NCI-H345 treated with DMSO at 0.1 percent for 48 hours (cell line): ENCODE measurements around the gene MNX1.

Experiments used
- DNase-seq: peaks from one replicate; lab custom pipeline; 2025; ENCODE audit not compliant: unreplicated experiment; lab: John Stamatoyannopoulos, UW

MNX1 gene

GRCh38 chr7:157016352-157017041 lies 6.0 kb upstream of the MNX1 start:
- no peak for DNase-seq

- no peak for DNase-seq
These were observed 5.5 kb upstream of the MNX1 start for GRCh38 chr7:157016024-157016351.

GRCh38 chr7:157014635-157015555 lies 4.4 kb upstream of the MNX1 start:
- no peak for DNase-seq

- DNase-seq = no peak
These were observed 3.4 kb upstream of the MNX1 start for GRCh38 chr7:157013602-157014549.

DNA sequence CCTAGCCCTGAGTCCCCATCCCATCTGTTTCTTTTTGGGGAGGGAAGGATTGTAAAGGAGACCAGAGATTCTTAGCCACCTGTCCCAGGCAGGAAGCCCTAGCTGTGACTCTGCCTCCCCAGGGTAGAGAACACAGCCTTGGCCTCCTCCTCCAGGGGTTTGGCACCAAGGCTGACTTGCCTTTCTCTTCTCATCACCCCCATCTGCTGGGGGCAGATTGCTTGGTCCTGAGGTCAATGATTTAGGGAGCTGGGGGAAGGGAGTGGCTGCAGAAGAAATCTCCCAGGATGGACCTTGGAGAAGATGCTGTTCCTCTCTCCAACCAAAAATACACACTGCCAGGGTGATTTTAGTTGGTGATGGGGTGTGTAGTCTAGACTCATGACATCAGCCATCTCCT lies 2.6 kb upstream of the MNX1 start:
- no peak for DNase-seq

- no peak for DNase-seq
These were observed 1.7 kb upstream of the MNX1 start for GRCh38 chr7:157012113-157012547.

DNA sequence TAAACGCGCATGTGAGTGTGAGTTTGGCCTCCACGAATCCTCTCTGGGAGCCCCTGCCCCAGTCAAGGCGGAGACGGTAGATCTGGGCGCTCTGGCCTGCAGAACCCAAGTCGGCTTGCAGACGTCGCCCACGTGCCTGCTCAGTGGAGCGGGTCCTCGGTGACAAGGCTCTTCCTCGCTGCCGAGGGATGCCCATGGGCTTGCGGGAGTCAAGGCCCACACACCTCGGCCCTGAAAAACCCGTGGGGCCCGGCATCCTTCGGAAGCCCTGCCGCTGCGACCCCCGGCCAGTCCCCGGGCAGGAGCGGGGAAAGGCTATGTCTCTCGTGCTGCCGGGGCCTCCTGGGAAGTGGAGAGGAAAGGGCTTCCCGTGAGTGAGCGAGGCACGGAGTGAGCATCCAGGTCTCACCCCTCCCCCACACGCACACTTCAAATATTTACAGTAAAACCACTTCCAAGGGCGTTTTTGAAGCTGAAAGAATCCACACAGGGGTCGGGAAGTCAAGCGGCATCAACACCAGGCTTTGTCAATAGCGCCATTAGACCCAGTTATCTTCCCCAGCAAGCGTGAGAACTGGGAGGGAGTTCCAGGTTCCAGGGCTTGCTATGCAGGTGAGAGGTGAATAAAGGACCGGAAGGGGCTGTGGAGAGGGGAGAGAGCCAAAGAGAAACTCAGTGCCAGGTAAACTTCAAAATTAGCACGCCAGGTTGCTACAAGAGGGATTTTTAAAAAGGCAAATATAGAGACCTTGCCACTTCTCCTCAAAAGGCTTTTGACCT lies 1.1 kb upstream of the MNX1 start:
- DNase-seq = no peak

GRCh38 chr7:157009778-157010587 lies 480 bp downstream of the MNX1 start:
- DNase-seq = no peak

DNA sequence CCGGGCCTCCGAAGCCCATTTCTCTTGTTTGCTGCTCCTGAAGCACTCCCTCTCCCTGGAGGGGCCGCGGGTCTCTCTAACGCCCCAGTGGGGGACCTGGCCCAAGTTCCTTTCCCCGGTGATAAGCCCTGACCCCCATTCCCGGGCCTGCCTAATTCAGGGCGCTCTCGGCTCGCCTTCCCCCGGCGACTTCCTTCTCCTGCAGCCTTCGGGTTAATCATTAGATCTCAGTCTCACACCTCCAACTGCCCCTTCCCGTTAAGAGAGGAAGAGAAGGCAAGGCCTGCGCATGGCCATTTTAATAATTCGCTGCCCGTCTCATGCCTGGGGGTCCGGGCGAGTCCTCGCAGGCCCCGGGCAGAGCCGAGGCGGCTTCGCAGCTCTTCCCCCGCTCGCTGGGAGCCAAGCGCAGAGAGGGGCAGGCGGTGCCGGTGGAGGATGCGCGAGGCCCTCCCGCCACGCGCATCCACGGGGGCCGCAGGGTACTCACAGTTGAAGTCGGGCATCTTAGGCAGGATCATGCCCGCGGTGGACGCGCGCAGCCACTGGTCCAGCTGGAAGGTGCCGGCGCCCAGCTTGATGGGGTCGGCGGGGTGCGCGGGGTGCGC lies 1.2 kb downstream of the MNX1 start:
- no peak for DNase-seq

DNA sequence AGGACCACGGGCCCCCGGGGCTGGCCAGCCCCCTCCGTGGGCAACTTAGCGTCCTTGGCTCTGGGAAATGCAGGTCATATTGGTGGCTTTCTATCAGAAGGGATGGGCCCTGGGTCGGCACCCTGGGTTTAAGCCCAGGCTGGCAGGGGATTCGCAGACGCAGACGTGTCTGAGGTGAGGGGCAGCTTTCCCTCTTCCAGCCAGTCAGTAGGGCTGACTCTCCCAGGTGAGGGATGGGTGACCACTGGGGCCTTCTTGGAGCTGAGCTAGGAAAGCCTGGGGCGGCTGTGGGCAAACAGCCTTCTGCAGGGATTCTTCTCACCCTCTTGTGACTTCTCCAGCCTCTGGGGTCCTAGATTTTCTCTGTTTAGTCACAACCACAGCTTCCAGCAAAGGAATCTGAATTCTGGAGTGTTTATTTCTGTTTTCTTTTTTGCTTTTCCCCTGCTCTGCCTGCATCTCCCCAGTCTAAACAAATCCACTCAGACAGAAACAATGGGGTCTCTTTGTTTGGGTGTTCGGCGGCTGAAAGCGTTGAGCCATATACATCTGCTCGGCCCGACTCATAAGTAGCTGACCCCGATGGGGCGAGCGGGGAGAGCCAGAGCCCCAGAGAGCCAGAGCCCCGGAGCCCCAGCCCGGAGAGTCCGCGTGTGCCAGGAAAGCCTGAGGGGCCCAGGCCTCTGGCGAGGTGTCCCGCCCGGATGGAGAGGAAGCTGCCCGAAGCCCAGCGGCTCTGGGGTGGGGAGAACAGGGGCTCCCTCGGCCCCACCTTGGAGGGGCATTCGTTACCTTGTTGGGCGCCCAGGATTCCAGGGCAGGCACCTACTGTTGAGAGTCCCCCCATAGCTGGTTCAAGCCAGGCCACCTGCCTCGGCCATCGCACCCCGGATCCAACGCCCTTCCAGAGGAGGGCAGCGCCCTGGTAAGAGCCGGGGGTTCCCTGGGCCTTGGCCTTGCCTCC lies 2.0 kb downstream of the MNX1 start:
- no peak for DNase-seq

DNA sequence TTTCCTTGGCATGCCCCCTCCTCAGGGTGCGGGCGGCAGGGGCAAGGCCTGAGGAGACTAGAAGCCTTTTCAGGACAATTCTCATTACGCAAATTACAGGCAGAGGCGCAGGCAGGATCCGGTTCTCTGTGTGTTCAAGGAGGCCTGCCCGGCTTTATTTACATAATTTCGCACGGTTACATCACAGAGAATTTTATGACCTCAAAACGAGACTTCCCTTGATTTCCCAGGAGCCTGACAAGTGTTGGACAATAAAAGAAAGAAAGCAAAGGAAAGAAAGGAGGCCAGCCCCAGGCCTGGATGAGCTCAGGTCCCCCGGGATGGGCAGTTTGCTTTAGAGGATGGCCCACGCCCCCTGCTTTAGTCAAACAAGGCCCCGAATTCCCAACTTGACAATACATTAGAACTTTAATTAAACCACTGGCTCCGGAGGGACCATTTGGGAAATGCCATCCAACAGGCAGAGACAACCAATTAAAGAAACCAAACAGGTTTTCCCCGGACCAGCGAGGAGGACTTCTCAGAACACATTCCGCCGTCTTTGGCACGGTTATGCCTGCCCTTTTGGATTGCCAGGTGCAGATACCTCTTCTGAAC lies 2.9 kb downstream of the MNX1 start:
- DNase-seq = no peak

DNA sequence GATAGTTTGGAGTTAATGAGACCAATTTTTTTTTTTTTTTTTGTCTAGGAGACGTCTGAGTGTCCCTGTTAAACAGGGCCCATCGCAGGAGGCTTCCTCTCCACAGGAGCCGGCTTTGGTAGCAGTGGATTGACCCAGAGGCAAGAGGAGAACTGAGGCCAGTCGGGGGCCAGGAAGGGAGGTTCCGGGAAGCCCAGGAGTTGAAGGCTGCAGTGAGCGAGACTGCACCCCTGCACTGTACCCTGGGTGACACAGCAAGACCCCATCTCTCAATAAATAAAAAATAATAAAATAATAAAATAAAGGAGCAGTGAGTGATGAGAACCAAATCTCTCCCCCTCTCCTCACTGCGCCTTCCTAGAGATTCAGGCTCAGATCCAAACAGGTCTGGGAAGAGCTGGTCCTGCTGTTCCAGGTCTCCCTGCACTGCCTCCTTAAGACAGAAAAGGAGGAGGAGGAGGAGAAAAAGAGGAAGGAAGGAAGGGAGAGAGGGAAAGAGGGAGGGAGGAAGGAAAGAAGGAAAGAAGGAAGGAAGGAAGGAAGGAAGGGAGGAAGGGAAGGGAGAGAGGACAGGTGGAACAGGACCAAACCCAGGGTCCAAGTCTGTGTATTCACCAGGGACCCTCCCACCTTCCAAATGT lies 3.5 kb downstream of the MNX1 start:
- no peak for DNase-seq

- no peak for DNase-seq
These were observed 4.2 kb downstream of the MNX1 start for GRCh38 chr7:157006205-157006747.

- no peak for DNase-seq
These were observed 4.8 kb downstream of the MNX1 start for GRCh38 chr7:157005456-157006204.

DNA sequence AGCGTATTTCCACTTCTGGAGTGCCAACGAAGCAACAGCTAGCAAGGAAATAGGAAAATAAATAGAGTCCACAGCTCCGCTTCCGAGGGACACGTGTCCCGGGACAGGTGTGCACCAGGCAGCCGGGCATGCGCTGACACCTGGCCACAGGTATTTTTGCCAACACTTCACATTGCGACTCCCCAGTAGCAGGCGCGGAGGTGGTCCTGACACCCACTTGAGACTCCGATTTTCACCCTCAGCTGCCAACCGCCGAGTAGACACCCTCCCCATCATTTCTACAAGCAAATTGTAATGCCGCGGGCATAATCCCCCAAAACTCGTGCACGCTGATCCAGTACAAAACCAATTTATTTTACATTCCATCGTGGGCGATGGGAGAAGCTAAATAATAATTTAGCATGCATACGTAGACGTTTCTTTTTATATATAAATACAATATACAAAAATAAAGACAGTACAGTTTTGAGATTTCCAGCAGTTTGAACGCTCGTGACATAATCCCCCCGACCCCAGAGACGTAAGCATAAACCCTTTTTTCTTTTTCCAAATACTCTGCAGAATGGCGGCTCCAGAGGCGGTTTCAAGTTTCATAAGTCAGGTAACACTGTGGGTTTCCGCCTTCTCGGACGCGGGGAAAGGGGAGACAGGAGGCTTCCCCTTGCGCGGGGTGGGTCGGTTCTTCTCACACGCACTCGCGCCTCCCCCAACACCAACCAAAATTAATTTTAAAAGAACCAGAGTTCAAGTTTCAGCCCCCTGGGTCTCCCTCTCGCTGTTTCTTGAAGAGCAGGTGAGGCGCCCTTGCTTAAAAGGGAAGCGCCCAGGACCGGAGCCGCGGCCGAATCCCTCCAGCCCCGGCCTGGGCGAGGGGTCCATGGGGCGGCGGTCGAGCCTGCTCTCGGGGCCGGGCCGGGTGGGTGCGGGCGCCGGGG lies 5.7 kb downstream of the MNX1 start:
- DNase-seq = no peak
